Calu3 (cell line): ENCODE results near the gene CEP78. TPM values are rescaled to one million over a fixed set of nuclear protein-coding genes. Genes with fewer than 3 reads are reported as not detected.

ENCODE experiments used
- BruUV-seq: library from RNA; stranded (reverse); fragments of 400-500 nt; replicated peaks from 2 replicates; lab custom pipeline; 2021; lab: Mats Ljungman, UMichigan
- CTCF ChIA-PET: fragments of 300-600 bp; sonication (Branson Sonifier 250); formaldehyde crosslinking; loops from one replicate; lab custom pipeline; 2022; ENCODE audit warnings: antibody characterized with exemption; lab: Charles Lee
- DNase-seq: peaks from one replicate; pipeline ENCODE4 v3.0.0; 2022
- H3K27ac Mint-ChIP-seq: one replicate; pipeline ENCODE4 v1.8.0; 2022; ENCODE audit warnings: mixed read lengths; ENCODE audit not compliant: unreplicated experiment
- H3K27me3 Mint-ChIP-seq: one replicate; pipeline ENCODE4 v1.8.0; 2022; ENCODE audit warnings: mixed read lengths; ENCODE audit not compliant: unreplicated experiment
- H3K36me3 Mint-ChIP-seq: one replicate; pipeline ENCODE4 v1.8.0; 2022; ENCODE audit warnings: mild to moderate bottlenecking, moderate library complexity, mixed read lengths; ENCODE audit not compliant: insufficient read depth, unreplicated experiment
- H3K4me1 Mint-ChIP-seq: one replicate; pipeline ENCODE4 v1.8.0; 2022; ENCODE audit warnings: mild to moderate bottlenecking, low read depth, mixed read lengths; ENCODE audit not compliant: unreplicated experiment
- H3K4me3 Mint-ChIP-seq: one replicate; pipeline ENCODE4 v1.8.0; 2022; ENCODE audit warnings: mild to moderate bottlenecking, low read depth, moderate library complexity, mixed read lengths; ENCODE audit not compliant: unreplicated experiment
- H3K9me3 Mint-ChIP-seq: one replicate; pipeline ENCODE4 v1.8.0; 2022; ENCODE audit warnings: low read depth, mixed read lengths; ENCODE audit not compliant: unreplicated experiment
- intact Hi-C: fragments of 100-400 bp; cut with micrococcal nuclease; formaldehyde crosslinking; loops from one replicate; pipeline ENCODE4 v1.10.0; 2022; ENCODE audit not compliant: unreplicated experiment
- total RNA-seq: library from RNA; stranded (reverse); gene quantifications from 2 replicates; pipeline ENCODE4 v1.2.3, GENCODE V29; 2022
- TF ChIP-seq, protein P1 (sequence below): fragments of 200-600 bp; IDR thresholded peaks from one replicate; pipeline ENCODE4 v1.8.0; 2022; ENCODE audit warnings: antibody characterized with exemption; ENCODE audit not compliant: unreplicated experiment

Gene CEP78
- total RNA-seq, 1 experiment from 2014 or later, result 20.8 TPM

DNA sequence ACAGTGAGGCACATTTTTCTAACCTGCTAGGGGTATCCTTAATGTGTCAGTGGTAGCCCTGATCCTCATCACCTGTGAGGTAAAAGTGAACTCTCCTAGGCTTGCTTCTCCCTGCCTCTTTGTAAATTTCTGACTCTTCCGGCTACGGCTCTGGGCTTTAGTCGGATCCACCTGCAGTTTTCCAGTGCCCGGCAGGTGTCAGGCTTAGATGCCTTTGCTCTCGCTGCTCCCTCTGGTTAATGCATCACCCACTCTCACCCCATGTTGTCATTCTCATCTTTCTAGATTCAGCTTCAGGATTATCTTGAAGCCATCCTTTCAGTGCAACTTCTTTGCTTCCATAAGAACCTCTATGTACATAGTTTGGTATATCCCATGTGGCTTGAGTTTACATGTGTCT, 3.6 kb downstream of the CEP78 start:
- no peaks in the 10 kb centered on the region for H3K27me3 Mint-ChIP-seq
- H3K9me3 Mint-ChIP-seq, result no peaks in the 10 kb centered on the region
- TF ChIP-seq, protein P1, sequence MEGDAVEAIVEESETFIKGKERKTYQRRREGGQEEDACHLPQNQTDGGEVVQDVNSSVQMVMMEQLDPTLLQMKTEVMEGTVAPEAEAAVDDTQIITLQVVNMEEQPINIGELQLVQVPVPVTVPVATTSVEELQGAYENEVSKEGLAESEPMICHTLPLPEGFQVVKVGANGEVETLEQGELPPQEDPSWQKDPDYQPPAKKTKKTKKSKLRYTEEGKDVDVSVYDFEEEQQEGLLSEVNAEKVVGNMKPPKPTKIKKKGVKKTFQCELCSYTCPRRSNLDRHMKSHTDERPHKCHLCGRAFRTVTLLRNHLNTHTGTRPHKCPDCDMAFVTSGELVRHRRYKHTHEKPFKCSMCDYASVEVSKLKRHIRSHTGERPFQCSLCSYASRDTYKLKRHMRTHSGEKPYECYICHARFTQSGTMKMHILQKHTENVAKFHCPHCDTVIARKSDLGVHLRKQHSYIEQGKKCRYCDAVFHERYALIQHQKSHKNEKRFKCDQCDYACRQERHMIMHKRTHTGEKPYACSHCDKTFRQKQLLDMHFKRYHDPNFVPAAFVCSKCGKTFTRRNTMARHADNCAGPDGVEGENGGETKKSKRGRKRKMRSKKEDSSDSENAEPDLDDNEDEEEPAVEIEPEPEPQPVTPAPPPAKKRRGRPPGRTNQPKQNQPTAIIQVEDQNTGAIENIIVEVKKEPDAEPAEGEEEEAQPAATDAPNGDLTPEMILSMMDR, result no peak
- peaks cover 20% of the 10 kb centered on the region for H3K36me3 Mint-ChIP-seq
- H3K4me3 Mint-ChIP-seq, result no peak overlapping the region
- no peak overlapping the region for H3K27ac Mint-ChIP-seq
- intact Hi-C loops, result no loop called here
- CTCF ChIA-PET, result no interaction called here
- peaks cover 11% of the 10 kb centered on the region for H3K4me1 Mint-ChIP-seq
- BruUV-seq, result no TSS peak
- no peak for DNase-seq

DNA sequence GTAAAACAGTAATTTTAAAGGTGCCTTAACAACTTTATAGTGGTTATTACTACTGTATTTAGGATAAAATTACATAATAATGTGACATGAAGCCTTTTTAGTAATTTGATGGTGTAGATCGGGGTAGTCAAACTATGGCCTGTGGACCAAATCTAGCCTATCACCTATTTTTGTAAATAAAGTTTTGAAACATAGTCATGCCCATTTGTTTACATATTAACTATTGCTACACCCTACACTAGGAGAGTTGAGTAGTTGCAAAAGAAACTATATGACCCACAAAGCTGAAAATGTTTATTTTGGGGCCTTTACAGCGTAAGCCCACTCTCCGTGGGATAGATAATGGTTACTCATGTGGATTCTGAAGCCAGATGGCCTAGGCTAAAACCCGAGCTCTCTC, 6.2 kb downstream of the CEP78 start:
- Mint-ChIP-seq H3K27ac (no peak overlapping the region), H3K9me3 (no peaks in the 10 kb centered on the region), H3K4me3 (no peak overlapping the region), H3K27me3 (no peaks in the 10 kb centered on the region), H3K4me1 (peaks cover 9% of the 10 kb centered on the region), H3K36me3 (peaks cover 5% of the 10 kb centered on the region)
- TF ChIP-seq, protein P1, result no peak
- CTCF ChIA-PET, result no interaction called here
- BruUV-seq, result no TSS peak
- DNase-seq, result no peak
- intact Hi-C loops, result no loop called here

DNA sequence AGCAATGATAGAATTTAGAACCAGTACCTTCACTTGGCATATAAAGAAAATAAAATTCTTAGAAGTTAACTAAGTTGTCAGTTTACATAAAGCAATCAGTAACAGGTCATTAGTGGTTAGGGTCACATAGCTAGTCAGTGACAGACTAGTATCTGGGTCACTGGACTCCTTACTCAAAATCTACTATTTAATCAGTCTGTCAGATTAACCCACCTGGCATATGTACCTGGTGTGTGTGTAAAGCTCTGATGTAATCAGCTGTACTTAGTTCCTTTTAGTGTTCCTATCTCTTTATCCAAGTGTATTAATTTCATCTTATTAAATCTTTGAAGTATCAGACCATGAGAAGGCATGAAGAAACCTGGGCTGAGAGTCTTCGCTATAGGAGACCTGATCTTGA, 7.3 kb downstream of the CEP78 start:
- Mint-ChIP-seq H3K9me3 (no peaks in the 10 kb centered on the region), H3K4me3 (no peak overlapping the region), H3K27ac (no peak overlapping the region), H3K27me3 (no peaks in the 10 kb centered on the region), H3K36me3 (peaks cover 5% of the 10 kb centered on the region), H3K4me1 (no peaks in the 10 kb centered on the region)
- intact Hi-C loops, result no loop called here
- no TSS peak for BruUV-seq
- TF ChIP-seq, protein P1, result no peak
- CTCF ChIA-PET, result interaction anchor here (0.5 kb wide), 1 partner anchor 13 kb away, joined by 3 read pairs; no protein-coding TSS in a partner anchor
- DNase-seq, result no peak

DNA sequence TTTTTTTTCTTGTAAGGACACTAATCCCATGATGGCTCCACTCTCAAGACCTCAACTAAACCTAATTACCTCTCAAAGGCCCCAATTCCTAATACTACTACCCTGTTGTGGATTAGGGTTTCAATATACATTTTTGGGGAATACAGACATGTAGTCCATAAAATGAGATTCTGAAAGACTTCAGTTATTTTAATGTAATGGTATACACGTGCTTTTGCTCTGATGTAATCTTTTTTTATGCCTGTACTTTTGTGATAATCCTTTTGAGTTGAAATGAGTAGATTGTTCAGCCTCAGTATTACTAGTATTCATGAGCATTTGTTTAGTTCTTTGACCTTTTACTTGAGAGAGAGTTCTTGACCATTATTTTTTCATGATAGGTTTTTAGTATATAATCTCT, 9.5 kb downstream of the CEP78 start:
- DNase-seq, result no peak
- TF ChIP-seq, protein P1, result no peak
- BruUV-seq, result no TSS peak
- Mint-ChIP-seq H3K4me3 (no peak overlapping the region), H3K9me3 (no peaks in the 10 kb centered on the region), H3K36me3 (peaks cover 5% of the 10 kb centered on the region), H3K27ac (no peak overlapping the region), H3K27me3 (no peaks in the 10 kb centered on the region), H3K4me1 (no peaks in the 10 kb centered on the region)
- intact Hi-C loops, result no loop called here
- CTCF ChIA-PET, result no interaction called here
